GM12865 (cell line): ENCODE measurements around the gene TF.

ENCODE experiments used
- DNase-seq: peaks from one replicate; pipeline ENCODE4 v3.0.0; 2010; ENCODE audit warnings: low read depth
- H3K4me3 ChIP-seq: 2 replicates; pipeline ENCODE4 v1.5.1; 2011; ENCODE audit warnings: mild to moderate bottlenecking, low read depth, low read length, control low read depth
- TF ChIP-seq, protein P1 (sequence below): IDR thresholded peaks from 2 replicates; pipeline ENCODE4 v1.5.1; 2011; ENCODE audit warnings: low read length, control low read depth, low read depth, inconsistent platforms; ENCODE audit not compliant: insufficient read depth; ENCODE audit errors: missing control alignments

Gene TF

DNA sequence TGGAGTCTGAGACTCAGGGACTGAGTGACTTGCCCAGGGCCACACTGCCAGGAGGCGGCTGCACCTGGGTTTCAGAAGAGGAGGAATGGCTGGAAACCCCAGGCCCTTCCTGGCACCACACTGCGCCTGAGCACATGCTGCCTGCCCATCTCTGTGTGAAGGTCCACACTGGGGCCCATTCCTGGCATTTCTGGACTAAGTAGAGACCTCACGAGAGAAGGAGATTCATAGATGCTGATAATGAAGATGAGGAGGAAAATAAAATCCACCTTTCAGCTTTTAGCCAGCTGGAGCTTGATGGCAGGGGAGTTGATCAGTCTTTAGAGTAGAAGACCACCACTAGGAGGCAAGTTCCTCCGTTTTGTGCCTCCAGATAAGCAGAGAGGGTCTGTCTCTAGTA, 40.2 kb upstream of the TF start:
- no peak for DNase-seq
- TF ChIP-seq, protein P1, sequence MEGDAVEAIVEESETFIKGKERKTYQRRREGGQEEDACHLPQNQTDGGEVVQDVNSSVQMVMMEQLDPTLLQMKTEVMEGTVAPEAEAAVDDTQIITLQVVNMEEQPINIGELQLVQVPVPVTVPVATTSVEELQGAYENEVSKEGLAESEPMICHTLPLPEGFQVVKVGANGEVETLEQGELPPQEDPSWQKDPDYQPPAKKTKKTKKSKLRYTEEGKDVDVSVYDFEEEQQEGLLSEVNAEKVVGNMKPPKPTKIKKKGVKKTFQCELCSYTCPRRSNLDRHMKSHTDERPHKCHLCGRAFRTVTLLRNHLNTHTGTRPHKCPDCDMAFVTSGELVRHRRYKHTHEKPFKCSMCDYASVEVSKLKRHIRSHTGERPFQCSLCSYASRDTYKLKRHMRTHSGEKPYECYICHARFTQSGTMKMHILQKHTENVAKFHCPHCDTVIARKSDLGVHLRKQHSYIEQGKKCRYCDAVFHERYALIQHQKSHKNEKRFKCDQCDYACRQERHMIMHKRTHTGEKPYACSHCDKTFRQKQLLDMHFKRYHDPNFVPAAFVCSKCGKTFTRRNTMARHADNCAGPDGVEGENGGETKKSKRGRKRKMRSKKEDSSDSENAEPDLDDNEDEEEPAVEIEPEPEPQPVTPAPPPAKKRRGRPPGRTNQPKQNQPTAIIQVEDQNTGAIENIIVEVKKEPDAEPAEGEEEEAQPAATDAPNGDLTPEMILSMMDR, result no peak
- H3K4me3 ChIP-seq, result no peak overlapping the region

DNA sequence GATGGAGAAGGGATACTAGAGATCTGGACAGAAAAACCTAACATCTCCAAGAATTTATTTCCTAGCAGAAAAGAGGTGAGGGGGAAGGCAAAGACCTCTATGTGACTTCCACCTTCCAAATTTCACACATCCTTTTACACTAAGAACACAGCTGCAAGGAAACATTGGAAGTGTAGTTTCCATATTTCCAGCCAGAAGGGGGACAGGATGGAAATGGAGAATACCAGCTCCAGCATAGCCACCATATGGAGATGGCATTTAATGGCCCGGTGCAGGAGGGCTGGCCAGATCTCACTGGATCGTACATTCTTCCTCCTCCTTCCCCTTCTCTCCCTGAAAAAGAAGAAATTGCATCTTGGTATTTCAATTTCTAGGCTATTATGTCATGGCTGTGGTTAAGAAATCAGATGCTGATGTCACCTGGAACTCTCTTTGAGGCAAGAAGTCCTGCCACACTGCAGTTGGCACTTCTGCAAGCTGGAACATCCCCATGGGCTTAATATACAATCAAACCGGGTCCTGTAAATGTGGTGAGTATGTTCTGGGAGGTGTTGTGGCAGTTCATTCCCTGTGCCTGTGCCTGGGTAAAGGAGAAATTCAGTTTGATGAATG, 36.9 kb upstream of the TF start:
- DNase-seq, result no peak
- TF ChIP-seq, protein P1, result no peak
- H3K4me3 ChIP-seq, result no peak overlapping the region

DNA sequence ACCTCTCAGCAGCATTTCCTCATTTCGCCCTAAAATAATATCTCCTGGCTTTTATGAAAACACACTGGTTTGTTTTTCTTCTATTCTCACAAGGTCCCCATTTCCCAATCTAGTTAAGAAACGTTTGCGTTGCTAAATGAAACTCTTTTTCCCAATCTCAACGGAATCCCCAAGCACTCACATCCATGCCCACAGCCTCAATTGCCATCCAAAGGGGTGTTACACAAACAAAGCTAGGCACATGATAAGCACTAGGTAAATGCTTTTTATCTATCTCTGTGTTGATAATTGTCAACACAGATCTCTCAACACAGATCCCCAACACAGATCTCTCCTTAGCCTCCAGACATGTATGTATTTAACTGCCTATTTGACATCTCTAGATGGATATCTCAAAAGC, 35.2 kb upstream of the TF start:
- no peak for DNase-seq
- H3K4me3 ChIP-seq, result no peak overlapping the region
- TF ChIP-seq, protein P1, result no peak

DNA sequence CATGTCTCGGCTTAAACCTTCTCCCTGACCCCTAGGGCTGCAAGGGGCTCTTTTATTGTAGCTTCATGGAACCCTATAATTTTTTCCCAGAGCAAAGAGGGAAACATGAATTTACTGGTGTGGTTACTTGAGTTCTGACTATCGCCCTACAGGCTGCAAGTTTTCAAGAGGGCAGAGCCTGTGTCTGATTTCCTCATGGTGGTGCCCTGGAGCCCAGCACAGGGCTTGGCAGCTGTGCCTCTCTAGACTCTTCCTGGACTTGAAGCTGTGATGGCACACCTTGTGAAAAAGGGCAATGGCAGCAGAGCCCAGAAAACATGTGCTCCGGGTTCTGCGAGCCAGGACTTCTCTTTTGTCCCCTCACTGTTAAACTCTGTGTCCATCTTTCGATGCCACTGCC, 34.2 kb upstream of the TF start:
- H3K4me3 ChIP-seq, result no peak overlapping the region
- no peak for DNase-seq
- TF ChIP-seq, protein P1, result no peak

DNA sequence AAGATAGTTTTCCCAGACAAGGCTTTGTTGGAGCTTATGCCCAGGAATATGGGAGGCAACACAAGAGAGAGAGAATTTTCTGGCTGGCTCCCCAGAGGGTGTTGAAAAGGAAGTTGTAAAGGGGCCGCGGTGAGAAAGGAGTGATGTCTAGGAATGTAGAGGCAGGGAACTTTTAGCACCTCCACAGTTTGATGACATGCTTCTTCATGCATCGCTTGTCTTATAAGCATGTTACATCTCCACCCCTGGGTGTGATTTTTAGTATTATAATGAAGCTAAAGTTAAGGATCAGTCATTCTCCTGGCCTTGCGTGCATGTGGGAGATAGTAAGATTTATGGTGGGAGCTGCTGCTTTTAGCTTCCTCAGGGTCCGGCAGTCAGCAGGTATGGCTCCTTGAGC, 32.8 kb upstream of the TF start:
- H3K4me3 ChIP-seq, result no peak overlapping the region
- TF ChIP-seq, protein P1, result no peak
- no peak for DNase-seq

DNA sequence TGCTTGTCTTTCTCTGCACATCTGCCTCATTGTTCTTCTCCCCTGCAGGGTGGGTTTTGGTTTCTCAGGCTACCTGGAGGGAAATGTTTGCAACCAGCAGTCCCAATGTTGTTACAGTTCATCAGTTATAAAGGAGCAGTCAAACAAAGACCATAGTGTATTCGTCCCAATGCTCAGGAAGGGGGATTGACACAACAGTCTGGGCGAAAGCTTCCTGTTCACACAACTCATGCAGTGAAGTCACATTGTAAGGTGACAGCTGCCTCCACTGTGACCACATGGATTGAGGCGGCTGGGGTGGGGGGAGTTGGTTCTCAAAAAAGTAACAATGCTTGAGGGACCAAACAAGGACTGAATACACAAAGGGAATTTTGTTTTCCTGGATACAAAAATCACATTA, 28.8 kb upstream of the TF start:
- DNase-seq, result no peak
- TF ChIP-seq, protein P1, result no peak
- H3K4me3 ChIP-seq, result no peak overlapping the region

DNA sequence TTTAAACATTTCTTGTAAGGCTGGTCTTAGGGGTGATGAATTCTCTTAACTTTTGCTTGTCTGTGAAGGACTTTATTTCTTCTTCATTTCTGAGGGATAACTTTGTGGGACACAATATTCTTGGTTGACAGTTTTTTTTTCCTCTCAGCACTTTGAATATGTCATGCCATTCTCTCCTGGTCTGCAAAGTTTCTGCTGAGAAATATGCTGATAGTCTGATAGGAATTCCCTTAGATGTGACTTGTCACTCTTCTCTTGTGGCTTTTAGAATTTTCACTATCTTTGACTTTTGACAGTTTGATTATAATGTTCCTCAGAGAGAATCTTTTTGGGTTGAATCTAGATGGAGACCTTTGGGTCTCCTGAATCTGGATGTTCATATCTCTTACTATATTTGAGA, 23.3 kb upstream of the TF start:
- TF ChIP-seq, protein P1, result no peak
- no peak overlapping the region for H3K4me3 ChIP-seq
- DNase-seq, result no peak
